Measurements from ENCODE around the gene CEP85. TPM values are rescaled to one million over a fixed set of nuclear protein-coding genes. Genes with fewer than 3 reads are reported as not detected.

Gene CEP85
- total RNA-seq, 1 experiment from 2014 or later: 37.2 TPM

DNA sequence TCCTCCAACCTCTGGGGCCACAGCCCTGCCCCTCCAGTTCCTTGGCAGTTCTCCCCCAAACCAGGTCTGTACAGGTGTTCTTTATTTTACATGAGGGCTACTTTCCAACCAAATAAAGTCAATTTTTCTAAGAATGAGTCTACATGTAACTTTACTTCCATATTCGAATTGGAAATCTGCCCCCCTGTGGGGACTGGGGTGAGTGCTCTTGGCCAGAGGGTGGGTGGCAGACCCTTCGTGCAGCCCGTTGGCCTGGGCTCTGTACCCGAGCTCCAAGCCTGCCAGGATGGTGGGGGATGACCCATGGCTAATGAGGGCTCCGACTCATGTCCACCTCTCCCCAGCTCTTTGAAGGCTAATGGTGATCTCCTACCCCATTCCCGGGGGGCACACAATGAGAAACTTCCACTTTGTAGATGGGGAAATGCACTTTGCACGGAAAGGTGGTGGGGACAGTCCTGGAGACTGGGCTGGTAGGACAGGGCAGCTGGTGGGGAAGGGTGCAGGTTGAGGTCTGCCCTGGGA lies 44.2 kb upstream of the CEP85 start:
- DNase-seq (ENCODE audit: low read depth, low spot score) (no peak), ATAC-seq (peak; percentile 20; the same call in 1 of the 2 replicates)
- ChIA-PET POLR2A (no interaction called here), CTCF (interaction anchor here (2.6 kb wide), 2 partner anchors 12 to 44 kb away, joined by 13 to 16 read pairs; partner anchors contain the start of genes CEP85 and CNKSR1), RAD21 (ENCODE audit: low non-redundant PET in 1 of 2, low total read pairs in 2 of 2, uncharacterized antibody in 2 of 2, unreplicated experiment in 2 of 2) (interaction anchor here in 1 of 2 experiments (0.6 kb wide), 1 partner anchor 156 kb away, joined by 4 read pairs; no protein-coding TSS in a partner anchor)
- H3K27ac ChIP-seq (ENCODE audit: low read depth, low read length): no peak overlapping the region
- H3K4me1 ChIP-seq (ENCODE audit: control insufficient read depth in 1 of 2, insufficient read depth in 2 of 2, low read length in 2 of 2): no peaks in the 10 kb centered on the region
- no peaks in the 10 kb centered on the region for H3K9me2 ChIP-seq (ENCODE audit: insufficient read depth)
- TF ChIP-seq, protein P1, sequence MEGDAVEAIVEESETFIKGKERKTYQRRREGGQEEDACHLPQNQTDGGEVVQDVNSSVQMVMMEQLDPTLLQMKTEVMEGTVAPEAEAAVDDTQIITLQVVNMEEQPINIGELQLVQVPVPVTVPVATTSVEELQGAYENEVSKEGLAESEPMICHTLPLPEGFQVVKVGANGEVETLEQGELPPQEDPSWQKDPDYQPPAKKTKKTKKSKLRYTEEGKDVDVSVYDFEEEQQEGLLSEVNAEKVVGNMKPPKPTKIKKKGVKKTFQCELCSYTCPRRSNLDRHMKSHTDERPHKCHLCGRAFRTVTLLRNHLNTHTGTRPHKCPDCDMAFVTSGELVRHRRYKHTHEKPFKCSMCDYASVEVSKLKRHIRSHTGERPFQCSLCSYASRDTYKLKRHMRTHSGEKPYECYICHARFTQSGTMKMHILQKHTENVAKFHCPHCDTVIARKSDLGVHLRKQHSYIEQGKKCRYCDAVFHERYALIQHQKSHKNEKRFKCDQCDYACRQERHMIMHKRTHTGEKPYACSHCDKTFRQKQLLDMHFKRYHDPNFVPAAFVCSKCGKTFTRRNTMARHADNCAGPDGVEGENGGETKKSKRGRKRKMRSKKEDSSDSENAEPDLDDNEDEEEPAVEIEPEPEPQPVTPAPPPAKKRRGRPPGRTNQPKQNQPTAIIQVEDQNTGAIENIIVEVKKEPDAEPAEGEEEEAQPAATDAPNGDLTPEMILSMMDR (IDR thresholded peaks at IDR 0.05 in 2 of 3, conservative IDR thresholded peaks at IDR 0.05 in 1 of 3; ENCODE audit: borderline replicate concordance in 1 of 3, insufficient read depth in 1 of 3, low read depth in 2 of 3, low read length in 2 of 3): 0 out of 6 replicates have a peak, but pooled peaks of 1 of the 3 experiments have one; percentile 17
- no peak for TF ChIP-seq YY1 (IDR thresholded peaks at IDR 0.05; ENCODE audit: extremely low read depth, insufficient replicate concordance, low read depth, low read length)
- H3K9me3 ChIP-seq (ENCODE audit: control insufficient read depth in 1 of 2, insufficient read depth in 1 of 2, low read depth in 1 of 2, low read length in 2 of 2): no peaks in the 10 kb centered on the region
- H3K9ac ChIP-seq (ENCODE audit: low read length): no peak overlapping the region
- H4K20me1 ChIP-seq (ENCODE audit: insufficient read depth): no peaks in the 10 kb centered on the region
- no peak overlapping the region for H2AFZ ChIP-seq (ENCODE audit: low read depth, low read length, poor library complexity, severe bottlenecking)
- H3K79me2 ChIP-seq (ENCODE audit: insufficient read depth, low read length): no peaks in the 10 kb centered on the region
- no peaks in the 10 kb centered on the region for H3K27me3 ChIP-seq (ENCODE audit: insufficient read depth, low read length)
- intact Hi-C loops (cut with micrococcal nuclease): no loop called here
- H3K36me3 ChIP-seq (ENCODE audit: control insufficient read depth in 1 of 2, insufficient read depth in 2 of 2, low read length in 2 of 2): no peaks in the 10 kb centered on the region; a peak in 1 of 4 replicates
- H3K4me3 ChIP-seq (replicated peaks in 1 of 2; ENCODE audit: low read depth in 1 of 2, low read length in 2 of 2): no peak overlapping the region
- no TSS peak for BruUV-seq (replicated peaks)
- no peak overlapping the region for H3K4me2 ChIP-seq (ENCODE audit: low read length)

DNA sequence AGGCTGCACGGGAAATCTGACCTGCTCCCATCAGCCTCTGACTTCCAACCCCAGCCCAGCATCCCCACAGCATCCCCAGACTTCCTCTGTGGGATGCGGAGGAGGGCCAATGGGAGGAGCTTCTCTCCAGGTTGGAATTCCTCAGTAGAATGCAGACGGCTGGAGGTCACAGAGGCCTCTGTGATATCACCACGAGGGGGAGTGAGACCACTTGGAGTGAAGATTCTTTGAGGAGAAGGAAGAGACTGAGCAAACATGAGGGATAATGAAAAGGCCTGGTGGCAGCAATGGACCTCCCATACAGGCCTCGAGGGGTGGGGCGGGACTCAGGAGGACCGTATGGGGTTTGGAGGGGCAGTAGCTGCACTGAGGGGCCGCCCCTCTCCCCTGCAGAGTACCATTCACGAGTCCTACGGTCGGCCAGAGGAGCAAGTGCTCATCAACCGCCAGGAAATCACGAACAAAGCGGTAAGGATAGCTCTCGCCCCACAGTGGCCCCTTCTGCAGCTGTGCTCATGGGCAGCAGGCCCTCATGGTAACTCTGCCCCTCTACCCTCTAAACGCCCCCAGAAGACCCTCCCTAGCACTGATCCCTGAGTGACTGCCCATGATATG lies 43.5 kb upstream of the CEP85 start, which contains the start of gene CATSPER4:
TSS of gene CATSPER4 (plus strand) at position 230 of the 615 bp plus-strand sequence. CDS start at position 256, 26 bp downstream.
- Histone ChIP-seq H3K79me2 (ENCODE audit: insufficient read depth, low read length) (no peaks in the 10 kb centered on the region), H3K9ac (ENCODE audit: low read length) (no peak within 1 kb of the TSS), H3K4me1 (ENCODE audit: control insufficient read depth in 1 of 2, insufficient read depth in 2 of 2, low read length in 2 of 2) (no peaks in the 10 kb centered on the region), H3K4me2 (ENCODE audit: low read length) (no peak within 1 kb of the TSS), H4K20me1 (ENCODE audit: insufficient read depth) (no peaks in the 10 kb centered on the region), H3K9me2 (ENCODE audit: insufficient read depth) (no peaks in the 10 kb centered on the region), H3K4me3 (replicated peaks in 1 of 2; ENCODE audit: low read depth in 1 of 2, low read length in 2 of 2) (no peak within 1 kb of the TSS), H3K27ac (ENCODE audit: low read depth, low read length) (no peak within 1 kb of the TSS), H3K27me3 (ENCODE audit: insufficient read depth, low read length) (no peaks in the 10 kb centered on the region), H3K9me3 (ENCODE audit: control insufficient read depth in 1 of 2, insufficient read depth in 1 of 2, low read depth in 1 of 2, low read length in 2 of 2) (no peaks in the 10 kb centered on the region), H3K36me3 (ENCODE audit: control insufficient read depth in 1 of 2, insufficient read depth in 2 of 2, low read length in 2 of 2) (no peaks in the 10 kb centered on the region; a peak in 1 of 4 replicates), H2AFZ (ENCODE audit: low read depth, low read length, poor library complexity, severe bottlenecking) (no peak within 1 kb of the TSS)
- RAD21 ChIA-PET (ENCODE audit: low non-redundant PET in 1 of 2, low total read pairs in 2 of 2, uncharacterized antibody in 2 of 2, unreplicated experiment in 2 of 2): interaction anchor here in 1 of 2 experiments (0.6 kb wide), 1 partner anchor 156 kb away, joined by 4 read pairs; no protein-coding TSS in a partner anchor
- no TSS peak for BruUV-seq (replicated peaks)
- CTCF ChIA-PET: interaction anchor here (2.6 kb wide), 2 partner anchors 13 to 43 kb away, joined by 13 to 16 read pairs; partner anchors contain the start of genes CEP85 and CNKSR1
- POLR2A ChIA-PET: no interaction called here
- TF ChIP-seq RAD21 (IDR thresholded peaks at IDR 0.05; ENCODE audit: low read depth): peak; percentile 46
- TF ChIP-seq TCF7L2 (IDR thresholded peaks at IDR 0.05; ENCODE audit: borderline replicate concordance, extremely low read depth, insufficient read depth, insufficient read length): no peak
- TF ChIP-seq, protein P1 (IDR thresholded peaks at IDR 0.05 in 2 of 3, conservative IDR thresholded peaks at IDR 0.05 in 1 of 3; ENCODE audit: borderline replicate concordance in 1 of 3, insufficient read depth in 1 of 3, low read depth in 2 of 3, low read length in 2 of 3): peak; percentile 21 to 32 (median 25); a peak in 4 of 6 replicates
- TF ChIP-seq, protein P2, sequence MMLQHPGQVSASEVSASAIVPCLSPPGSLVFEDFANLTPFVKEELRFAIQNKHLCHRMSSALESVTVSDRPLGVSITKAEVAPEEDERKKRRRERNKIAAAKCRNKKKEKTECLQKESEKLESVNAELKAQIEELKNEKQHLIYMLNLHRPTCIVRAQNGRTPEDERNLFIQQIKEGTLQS (IDR thresholded peaks at IDR 0.05): no peak
- intact Hi-C loops (cut with micrococcal nuclease): no loop called here
- no peak for DNase-seq (ENCODE audit: low read depth, low spot score)
- ATAC-seq: peak; percentile 82
